NCI-H1105 treated with DMSO at 0.1 percent for 48 hours (cell line): ENCODE results near the gene TFEB.

Experiments
- DNase-seq: peaks from one replicate; lab custom pipeline; 2025; lab: John Stamatoyannopoulos, UW

The TFEB gene

DNA sequence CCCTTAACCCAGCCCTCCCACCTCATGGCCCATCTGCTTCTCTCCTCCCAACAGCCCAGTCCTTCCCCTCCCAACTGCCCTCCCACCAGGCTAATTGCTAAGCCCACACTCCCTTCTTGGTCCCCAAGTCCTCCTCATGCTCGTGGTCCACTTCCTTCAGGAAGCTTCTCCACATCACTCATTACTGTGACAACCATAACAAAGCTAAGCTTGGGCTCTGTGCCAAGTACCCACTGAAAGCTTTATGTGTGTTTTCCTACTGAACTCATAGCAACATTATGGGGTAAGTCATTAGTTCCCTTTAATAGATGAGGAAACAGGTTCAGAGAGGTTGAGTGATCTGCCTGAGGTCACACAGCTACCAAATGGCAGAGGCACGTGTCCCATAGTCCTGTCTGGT lies 28.1 kb upstream of the TFEB start:
- no peak for DNase-seq

- DNase-seq = no peak
Measured at GRCh38 chr6:41759905-41760579, 24.6 kb upstream of the TFEB start.

GRCh38 chr6:41759106-41759904 lies 23.9 kb upstream of the TFEB start:
- no peak for DNase-seq

GRCh38 chr6:41758641-41759035 lies 23.2 kb upstream of the TFEB start:
- no peak for DNase-seq

DNA sequence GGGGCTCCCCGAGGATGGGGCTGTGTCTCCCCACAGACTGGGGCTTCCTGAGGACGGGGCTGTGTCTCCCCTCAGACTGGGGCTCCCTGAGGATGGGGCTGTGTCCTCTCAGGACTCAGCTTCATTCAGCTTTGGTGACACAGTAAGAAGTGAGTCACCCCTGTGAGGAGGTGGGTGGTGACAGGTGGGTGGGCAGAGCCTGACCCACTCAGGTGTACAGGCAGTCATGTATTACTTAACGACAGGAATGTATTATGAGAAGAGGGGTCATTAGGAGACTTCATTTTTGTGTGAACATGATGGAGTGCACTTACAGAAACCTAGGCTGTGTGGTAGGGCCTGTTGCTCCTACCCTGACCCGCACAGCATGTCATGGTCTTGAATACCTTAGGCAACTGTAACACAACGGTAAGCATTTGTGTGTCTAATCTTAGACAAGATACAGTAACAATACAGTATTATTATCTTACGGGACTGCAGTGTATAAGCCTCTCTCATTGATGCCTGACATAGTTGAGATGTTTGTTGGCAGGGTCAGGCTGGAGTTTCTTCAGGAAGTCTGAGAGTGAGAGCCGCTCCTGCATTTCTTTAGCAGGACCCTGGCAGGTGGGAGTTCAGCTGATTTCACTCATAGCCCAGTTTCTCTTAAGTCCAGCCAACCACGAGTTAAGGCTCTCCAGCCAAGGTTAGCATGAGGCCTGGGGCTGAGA lies 22.7 kb upstream of the TFEB start:
- DNase-seq = no peak

DNA sequence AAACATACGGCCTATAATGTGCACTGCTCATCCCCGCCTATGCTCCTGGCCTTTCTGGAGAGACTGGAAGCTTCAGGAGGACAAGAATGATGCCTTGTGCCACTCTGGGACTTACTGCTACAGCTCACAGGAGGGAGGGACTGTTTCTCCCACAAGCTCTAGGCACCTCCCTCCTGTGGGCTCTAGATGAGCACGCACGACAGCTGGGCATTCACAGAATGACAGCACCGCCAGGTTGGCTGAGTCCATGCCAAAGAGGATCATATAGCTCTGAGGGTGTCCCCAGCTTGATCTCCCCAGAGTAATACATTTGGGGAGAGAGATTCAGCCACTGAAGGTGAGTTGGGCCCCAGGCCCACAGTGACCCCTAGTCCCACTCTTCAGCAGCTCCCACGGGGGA lies 21.9 kb upstream of the TFEB start:
- no peak for DNase-seq

DNA sequence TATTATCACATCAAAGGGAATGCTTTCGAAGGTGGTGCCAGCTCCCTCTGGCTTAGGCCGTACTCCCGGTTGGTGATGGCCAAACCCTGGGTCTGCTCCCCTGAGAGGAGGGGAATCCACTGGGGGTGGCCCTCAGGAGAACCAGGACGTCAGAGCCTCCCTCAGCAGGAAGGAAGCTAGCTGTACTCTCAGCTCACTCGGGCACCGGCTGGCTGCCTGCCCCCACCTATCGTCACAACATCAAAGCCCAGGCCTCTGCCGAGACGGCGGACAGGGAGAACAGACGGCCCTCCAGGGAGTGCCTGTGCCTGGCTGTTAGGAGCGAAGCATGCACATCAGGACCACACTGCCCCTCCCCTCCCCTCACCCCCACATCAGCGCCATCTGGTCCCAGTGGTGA lies 20.9 kb upstream of the TFEB start:
- DNase-seq = no peak

- no peak for DNase-seq
Measured at GRCh38 chr6:41755895-41756294, 20.5 kb upstream of the TFEB start.

DNA sequence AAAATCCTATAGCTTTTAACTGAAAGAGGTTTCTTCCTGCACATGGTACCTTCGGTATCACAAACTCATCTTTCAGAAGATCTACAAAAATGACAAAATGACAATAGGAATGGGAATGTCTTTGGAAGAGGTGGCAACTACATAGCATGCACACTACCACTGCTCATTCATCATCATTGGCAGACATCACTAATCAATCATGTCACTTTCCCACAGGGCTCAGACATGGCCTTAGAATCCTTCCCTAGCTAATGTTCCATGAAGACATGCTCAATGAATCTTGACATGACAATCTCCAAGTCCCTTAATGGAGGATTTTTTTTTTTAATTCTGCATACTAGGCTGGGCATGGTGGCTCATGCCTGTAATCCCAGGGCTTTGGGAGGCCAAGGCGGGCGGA lies 15.0 kb upstream of the TFEB start:
- no peak for DNase-seq

GRCh38 chr6:41748542-41748941 lies 13.1 kb upstream of the TFEB start:
- DNase-seq = no peak

- DNase-seq = no peak
Measured at GRCh38 chr6:41748102-41748477, 12.7 kb upstream of the TFEB start.

GRCh38 chr6:41747256-41748101 lies 12.1 kb upstream of the TFEB start, which contains the start of gene PGC:
TSS of gene PGC (minus strand) at chr6:41747397. CDS start at chr6:41747334, 63 bp downstream.
- DNase-seq = no peak

GRCh38 chr6:41746107-41746506 lies 10.7 kb upstream of the TFEB start:
- DNase-seq = no peak

GRCh38 chr6:41744236-41744787 lies 8.9 kb upstream of the TFEB start:
- no peak for DNase-seq

DNA sequence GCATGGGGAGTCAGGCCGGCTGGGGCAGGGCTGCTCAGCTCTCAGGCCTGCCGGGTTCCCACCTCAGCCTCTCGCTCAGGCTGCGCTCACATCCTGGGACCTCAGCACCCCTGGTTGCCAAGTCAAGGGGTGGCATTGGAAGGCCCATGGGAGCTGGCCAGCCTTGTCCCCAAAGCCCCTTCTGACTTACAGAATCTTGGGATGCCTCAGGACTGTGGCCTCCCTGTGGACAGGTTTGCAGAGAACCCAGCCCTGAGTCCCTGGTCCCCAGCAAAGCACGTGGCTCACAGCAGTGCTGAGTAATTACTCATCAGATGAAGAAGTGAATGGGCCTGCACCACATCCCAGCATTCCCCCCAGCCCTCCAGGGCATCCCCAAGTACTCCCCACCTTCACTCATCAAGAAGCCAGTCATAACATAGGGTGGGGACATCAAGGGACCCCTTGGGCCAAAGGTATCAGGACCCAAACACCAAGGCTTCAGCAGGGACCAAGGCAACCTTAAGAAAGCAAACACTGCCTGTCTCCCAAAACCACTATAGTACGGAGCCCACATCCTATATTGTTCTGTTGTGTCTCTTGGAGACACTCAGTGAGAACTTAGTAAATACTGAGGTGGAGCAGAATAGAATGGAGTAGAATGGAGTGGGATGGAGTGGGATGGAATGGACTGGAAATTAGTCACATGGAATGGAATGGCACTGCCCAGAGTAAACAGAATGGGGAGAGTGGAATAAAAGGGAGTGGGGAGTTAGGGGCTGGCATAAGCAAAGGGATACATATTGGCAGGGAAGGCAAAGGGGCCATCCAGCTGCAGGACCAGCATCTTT lies 8.2 kb upstream of the TFEB start:
- no peak for DNase-seq

DNA sequence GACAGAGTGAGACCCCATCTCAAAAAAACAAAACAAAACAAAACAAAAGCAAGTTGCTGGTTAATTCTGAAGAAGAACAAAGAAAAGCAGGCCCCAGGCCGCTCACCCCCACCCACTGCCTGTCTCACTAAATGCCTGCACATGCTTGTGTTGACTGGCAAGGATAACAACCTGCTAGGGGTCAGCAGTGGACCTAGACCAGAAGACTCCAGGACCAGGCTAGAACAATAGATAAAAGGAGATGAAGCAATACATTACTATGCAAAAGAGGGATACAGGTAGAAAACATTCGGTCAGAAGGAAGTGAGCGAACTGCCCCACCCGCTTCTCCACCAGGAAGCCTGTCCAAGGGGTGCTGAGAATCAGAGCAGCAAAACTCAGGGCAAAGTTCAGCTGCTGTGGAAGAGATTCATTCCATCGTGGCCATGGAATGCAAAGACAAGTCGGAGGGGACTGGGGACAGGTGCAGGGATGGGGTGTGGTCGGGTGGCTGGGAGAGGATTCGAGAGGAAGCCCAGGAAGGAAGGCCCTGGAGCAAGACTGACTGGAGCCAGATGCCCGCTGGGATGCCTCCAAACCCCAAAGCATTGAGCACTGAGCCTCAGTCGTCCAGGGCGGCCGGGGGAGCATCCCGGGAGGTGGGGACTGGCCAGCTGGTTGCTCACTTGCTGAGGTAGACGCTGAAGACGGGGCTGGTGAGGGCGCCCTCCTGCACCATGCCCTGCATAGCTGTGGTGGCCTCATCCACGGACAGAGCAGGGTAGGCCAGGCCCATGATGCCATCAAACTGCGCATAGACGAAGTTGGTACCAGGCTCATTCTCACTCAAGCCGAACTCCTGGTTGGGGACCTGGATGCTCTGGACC lies 6.5 kb upstream of the TFEB start:
- no peak for DNase-seq

DNA sequence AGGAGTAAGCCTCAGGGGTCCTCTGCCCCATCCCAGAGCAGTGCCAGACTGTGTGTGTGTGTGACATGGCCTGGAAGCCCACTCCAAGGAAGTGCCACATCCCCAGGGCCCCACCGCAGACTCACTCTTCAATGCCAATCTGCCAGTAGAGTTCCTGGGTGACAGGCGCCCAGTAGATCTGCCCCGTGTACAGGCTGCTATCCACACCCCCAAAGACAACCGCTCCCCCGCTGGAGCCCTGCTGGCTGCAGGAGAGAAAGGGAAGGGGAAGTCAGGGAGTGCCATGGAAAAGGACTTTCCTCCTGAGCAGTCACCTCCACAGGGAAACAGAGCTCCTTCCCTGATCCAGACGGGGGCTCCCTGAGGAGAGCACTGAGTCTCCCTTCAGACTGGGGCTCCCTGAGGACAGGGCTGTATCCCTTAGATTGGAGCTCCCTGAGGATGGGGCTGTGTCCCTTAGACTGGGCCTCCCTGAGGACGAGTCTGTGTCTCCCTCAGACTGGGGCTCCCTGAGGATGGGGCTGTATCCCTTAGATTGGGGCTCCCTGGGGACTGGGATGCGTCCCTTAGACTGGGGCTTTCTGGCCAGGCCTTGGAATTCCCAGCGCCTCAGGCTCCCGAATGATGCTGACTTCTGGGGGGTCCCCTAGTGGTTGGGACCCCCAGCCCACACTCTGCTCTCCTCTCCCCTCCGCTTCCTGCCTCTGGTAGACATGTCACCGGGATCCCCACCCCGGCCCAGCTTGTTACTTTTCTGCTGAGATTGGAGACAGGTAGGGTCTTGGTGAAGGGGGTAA lies 5.2 kb upstream of the TFEB start:
- DNase-seq = no peak

- DNase-seq = no peak
Measured at GRCh38 chr6:41739041-41739440, 3.6 kb upstream of the TFEB start.

DNA sequence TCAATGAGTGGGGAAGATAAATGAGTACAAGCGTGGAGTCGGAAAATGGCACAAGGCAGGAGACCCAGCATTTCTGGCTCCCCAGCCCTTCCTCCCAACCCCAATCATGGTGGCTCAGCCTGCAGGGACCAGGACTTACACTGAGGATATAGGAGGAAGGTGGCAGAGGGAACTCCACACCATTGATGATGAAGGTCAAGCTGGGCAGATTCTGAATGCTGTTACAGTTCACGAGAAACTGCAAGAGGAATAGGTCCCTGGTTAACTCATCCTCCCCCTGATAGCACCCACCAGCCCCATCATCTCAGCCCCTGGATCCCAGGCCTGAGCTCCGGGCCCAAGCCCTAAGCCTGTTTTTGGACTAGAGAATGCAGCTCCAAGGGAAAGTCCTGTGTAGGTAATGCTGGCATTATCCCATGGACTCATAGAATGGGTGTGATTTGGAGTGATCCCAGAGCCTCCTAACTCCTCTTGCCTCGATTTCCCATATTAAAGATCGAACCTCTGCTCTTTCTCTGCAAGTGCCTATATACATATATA lies 2.3 kb upstream of the TFEB start:
- DNase-seq = no peak
